Testis (tissue), 2 donors: ENCODE data around the gene CENPP.

Experiments used
- POLR2A ChIP-seq: fragments of 450-650 bp; IDR thresholded peaks from one replicate; pipeline ENCODE4 v1.6.1; 2017; ENCODE audit warnings: antibody characterized with exemption, mild to moderate bottlenecking, moderate library complexity
- TF ChIP-seq, protein P1 (sequence below), 3 experiments: fragments of 450-650 bp in 2 of 3; fragments of 200-600 bp in 1 of 3; sonication (generic) in 1 of 3; IDR thresholded peaks; one replicate each; pipeline ENCODE4 v1.5.1; 2016 to 2019; ENCODE audit warnings: antibody characterized with exemption in 3 of 3, mild to moderate bottlenecking in 2 of 3, moderate library complexity in 1 of 3

DNA sequence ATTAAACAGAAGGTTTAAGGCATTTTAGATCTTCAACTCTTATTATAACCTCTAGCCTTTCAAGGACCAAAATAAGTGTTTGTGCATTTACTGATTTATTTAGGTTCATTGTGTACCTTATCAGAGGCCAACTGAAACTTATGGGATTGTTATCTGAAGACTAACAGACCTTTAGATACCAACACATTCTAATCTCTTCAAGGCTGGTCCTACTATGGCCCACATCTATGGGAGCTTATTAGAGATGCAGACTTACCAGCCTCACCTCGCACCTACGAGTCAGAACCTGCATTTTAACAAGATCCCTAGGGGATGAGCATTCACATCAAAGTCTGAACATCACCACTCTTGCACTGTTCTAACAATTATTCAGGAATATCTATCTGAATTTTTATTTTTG lies 34.2 kb upstream of the CENPP start:
- TF ChIP-seq, protein P1, sequence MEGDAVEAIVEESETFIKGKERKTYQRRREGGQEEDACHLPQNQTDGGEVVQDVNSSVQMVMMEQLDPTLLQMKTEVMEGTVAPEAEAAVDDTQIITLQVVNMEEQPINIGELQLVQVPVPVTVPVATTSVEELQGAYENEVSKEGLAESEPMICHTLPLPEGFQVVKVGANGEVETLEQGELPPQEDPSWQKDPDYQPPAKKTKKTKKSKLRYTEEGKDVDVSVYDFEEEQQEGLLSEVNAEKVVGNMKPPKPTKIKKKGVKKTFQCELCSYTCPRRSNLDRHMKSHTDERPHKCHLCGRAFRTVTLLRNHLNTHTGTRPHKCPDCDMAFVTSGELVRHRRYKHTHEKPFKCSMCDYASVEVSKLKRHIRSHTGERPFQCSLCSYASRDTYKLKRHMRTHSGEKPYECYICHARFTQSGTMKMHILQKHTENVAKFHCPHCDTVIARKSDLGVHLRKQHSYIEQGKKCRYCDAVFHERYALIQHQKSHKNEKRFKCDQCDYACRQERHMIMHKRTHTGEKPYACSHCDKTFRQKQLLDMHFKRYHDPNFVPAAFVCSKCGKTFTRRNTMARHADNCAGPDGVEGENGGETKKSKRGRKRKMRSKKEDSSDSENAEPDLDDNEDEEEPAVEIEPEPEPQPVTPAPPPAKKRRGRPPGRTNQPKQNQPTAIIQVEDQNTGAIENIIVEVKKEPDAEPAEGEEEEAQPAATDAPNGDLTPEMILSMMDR (IDR thresholded peaks at IDR 0.05), result no peak
- TF ChIP-seq POLR2A, result no peak
